CD1c-positive myeloid dendritic cell (primary cell): ENCODE results near the gene DENND2D.

Experiments used
- DNase-seq: peaks from one replicate; pipeline ENCODE4 v3.0.0-alpha.2; 2016; ENCODE audit errors: extremely low spot score

Gene DENND2D

GRCh38 chr1:111175349-111175748, 25.1 kb downstream of the DENND2D start:
- DNase-seq: no peak

- no peak for DNase-seq
Measured at GRCh38 chr1:111174070-111174469, 26.4 kb downstream of the DENND2D start.

GRCh38 chr1:111172463-111172862, 28.0 kb downstream of the DENND2D start:
- no peak for DNase-seq

- DNase-seq: no peak
Measured at GRCh38 chr1:111164151-111164550, 36.3 kb downstream of the DENND2D start.

GRCh38 chr1:111163363-111163762, 37.1 kb downstream of the DENND2D start:
- no peak for DNase-seq

GRCh38 chr1:111162488-111162880, 38.0 kb downstream of the DENND2D start:
- no peak for DNase-seq

- DNase-seq: no peak
Measured at GRCh38 chr1:111161843-111162487, 38.5 kb downstream of the DENND2D start.

- DNase-seq: no peak
Measured at GRCh38 chr1:111157431-111157830, 43.0 kb downstream of the DENND2D start.

- DNase-seq: no peak
Measured at GRCh38 chr1:111154021-111154999, 46.1 kb downstream of the DENND2D start.

GRCh38 chr1:111151838-111152237, 48.6 kb downstream of the DENND2D start:
- no peak for DNase-seq

- no peak for DNase-seq
Measured at GRCh38 chr1:111148376-111148881, 52.0 kb downstream of the DENND2D start.

- no peak for DNase-seq
Measured at GRCh38 chr1:111147948-111148347, 52.5 kb downstream of the DENND2D start.

- no peak for DNase-seq
Measured at GRCh38 chr1:111145963-111146768, 54.3 kb downstream of the DENND2D start.

GRCh38 chr1:111145542-111145941, 54.9 kb downstream of the DENND2D start:
- no peak for DNase-seq

GRCh38 chr1:111142356-111142975, 58.0 kb downstream of the DENND2D start:
- DNase-seq: no peak

GRCh38 chr1:111141245-111142220, 58.9 kb downstream of the DENND2D start:
- peak; percentile 43 for DNase-seq

GRCh38 chr1:111140680-111140967, 59.8 kb downstream of the DENND2D start:
- DNase-seq: no peak

- peak; percentile 97 for DNase-seq
Measured at GRCh38 chr1:111139956-111140679, 60.3 kb downstream of the DENND2D start, which contains the start of the genes CEPT1 and DRAM2. TSS of gene CEPT1 (plus strand) at chr1:111140223. CDS start at chr1:111147715, 7,492 bp downstream. TSS of gene DRAM2 (minus strand) at chr1:111140093. CDS start at chr1:111131554, 8,539 bp downstream.

GRCh38 chr1:111139324-111139955, 61.0 kb downstream of the DENND2D start:
- DNase-seq: peak; percentile 65
